Endothelial cell of umbilical vein (primary cell): Measurements from ENCODE around the gene SLC25A28. TPM values are rescaled to one million over a fixed set of nuclear protein-coding genes. Genes with fewer than 3 reads are reported as not detected.

ENCODE experiments used
- BruUV-seq: library from RNA; stranded (reverse); fragments of 400-500 nt; replicated peaks from 2 replicates; lab custom pipeline; 2021; lab: Mats Ljungman, UMichigan
- CTCF ChIA-PET: fragments of 300-600, 350-600 bp; sonication (Branson Sonifier 250); formaldehyde crosslinking; loops from one replicate; lab custom pipeline; 2021; ENCODE audit warnings: antibody characterized with exemption, inconsistent platforms; lab: Charles Lee
- POLR2A ChIA-PET: fragments of 300-600, 350-600 bp; sonication (Branson Sonifier 250); formaldehyde crosslinking; loops from one replicate; lab custom pipeline; 2021; ENCODE audit warnings: antibody characterized with exemption, inconsistent platforms; lab: Charles Lee
- DNase-seq: peaks from one replicate; pipeline ENCODE4 v3.0.0-alpha.2; 2011; ENCODE audit warnings: low read depth, low spot score
- FAIRE-seq: peaks from 2 replicates; lab custom pipeline; 2011; peaks lifted over from hg19 to GRCh38; lab: Jason Lieb, UNC
- H2AFZ ChIP-seq: 2 replicates; pipeline ENCODE4 v1.6.0; 2012; ENCODE audit warnings: low read depth, low read length, control low read depth, inconsistent platforms
- H3K27ac ChIP-seq: 2 replicates; pipeline ENCODE4 v1.5.1; 2011; ENCODE audit warnings: low read depth, mild to moderate bottlenecking, control low read depth, low read length, moderate library complexity; ENCODE audit not compliant: insufficient read depth
- H3K27me3 ChIP-seq, 2 experiments: 2 replicates each; pipeline versions ENCODE4 v1.6.0 to v1.6.1; 2011; ENCODE audit warnings: low read length in 2 of 2, mixed read lengths in 1 of 2; ENCODE audit not compliant: control insufficient read depth in 2 of 2, insufficient read depth in 2 of 2
- H3K36me3 ChIP-seq, 2 experiments: 2 replicates in 1 of 2; 3 replicates in 1 of 2; pipeline ENCODE4 v1.5.1; 2011; ENCODE audit warnings: low read length in 2 of 2, mild to moderate bottlenecking in 1 of 2, moderate library complexity in 1 of 2; ENCODE audit not compliant: control insufficient read depth in 2 of 2, insufficient read depth in 2 of 2; ENCODE audit errors: extremely low read depth in 1 of 2
- H3K4me1 ChIP-seq: 3 replicates; pipeline ENCODE4 v1.5.1; 2011; ENCODE audit warnings: mild to moderate bottlenecking, low read length; ENCODE audit not compliant: control insufficient read depth, insufficient read depth; ENCODE audit errors: extremely low read depth
- H3K4me2 ChIP-seq: 2 replicates; pipeline ENCODE4 v1.6.1; 2011; ENCODE audit warnings: low read length, control low read depth, mixed read lengths; ENCODE audit not compliant: insufficient read depth
- H3K4me3 ChIP-seq, 3 experiments: fragments of 200-600 bp in 1 of 3; sonication (generic), shearing (Covaris generic) in 1 of 3; replicated peaks in 1 of 3; 2 replicates each; pipeline ENCODE4 v1.5.1; 2011 to 2016; ENCODE audit warnings: control low read depth in 3 of 3, low read length in 3 of 3, mild to moderate bottlenecking in 2 of 3, inconsistent platforms in 1 of 3, low read depth in 1 of 3, moderate library complexity in 1 of 3; ENCODE audit not compliant: insufficient read depth in 1 of 3
- H3K79me2 ChIP-seq: 2 replicates; pipeline ENCODE4 v1.6.0; 2012; ENCODE audit warnings: low read length, inconsistent platforms; ENCODE audit not compliant: control insufficient read depth, insufficient read depth
- H3K9ac ChIP-seq: replicated peaks from 2 replicates; pipeline ENCODE3; 2011; ENCODE audit warnings: low read length, control low read depth; ENCODE audit not compliant: insufficient read depth; ENCODE audit errors: extremely low read depth
- H3K9me1 ChIP-seq: replicated peaks from 3 replicates; pipeline ENCODE4 v1.6.0; 2011; ENCODE audit warnings: mild to moderate bottlenecking, low read length; ENCODE audit not compliant: control insufficient read depth, insufficient read depth; ENCODE audit errors: extremely low read depth
- H3K9me3 ChIP-seq: replicated peaks from 2 replicates; pipeline ENCODE4 v1.5.1; 2012; ENCODE audit warnings: low read length, inconsistent platforms; ENCODE audit not compliant: control insufficient read depth, insufficient read depth
- H4K20me1 ChIP-seq: replicated peaks from 2 replicates; pipeline ENCODE3; 2011; ENCODE audit warnings: mild to moderate bottlenecking, low read length; ENCODE audit not compliant: control insufficient read depth, insufficient read depth; ENCODE audit errors: extremely low read depth
- CTCF ChIP-seq, 2 donors: IDR thresholded peaks; 1 replicate in 1 of 2; 2 replicates in 1 of 2; pipeline ENCODE4 v1.5.1; 2011; ENCODE audit warnings: low read length in 2 of 2, mild to moderate bottlenecking in 2 of 2, moderate library complexity in 2 of 2, control low read depth in 1 of 2, inconsistent platforms in 1 of 2, low read depth in 1 of 2; ENCODE audit not compliant: insufficient read depth in 1 of 2; ENCODE audit errors: extremely low read depth in 1 of 2
- EZH2 ChIP-seq: IDR thresholded peaks from 2 replicates; pipeline ENCODE4 v1.6.1; 2012; ENCODE audit warnings: borderline replicate concordance, low read depth, mild to moderate bottlenecking, moderate library complexity, low read length, inconsistent platforms; ENCODE audit not compliant: severe bottlenecking
- FOS ChIP-seq: IDR thresholded peaks from 2 replicates; pipeline ENCODE4 v1.6.1; 2011; ENCODE audit warnings: mild to moderate bottlenecking, low read length, moderate library complexity, borderline replicate concordance; ENCODE audit not compliant: insufficient read depth
- GATA2 ChIP-seq: IDR thresholded peaks from 2 replicates; pipeline ENCODE4 v1.7.0; 2011; ENCODE audit warnings: low read depth, mild to moderate bottlenecking, moderate library complexity, mixed read lengths, low read length; ENCODE audit not compliant: insufficient read length, insufficient read depth
- JUN ChIP-seq: IDR thresholded peaks from 2 replicates; pipeline ENCODE4 v1.6.1; 2011; ENCODE audit warnings: borderline replicate concordance, low read depth; ENCODE audit not compliant: insufficient read length, insufficient read depth
- MYC ChIP-seq: IDR thresholded peaks from one replicate; pipeline ENCODE4 v1.6.1; 2011; ENCODE audit warnings: mild to moderate bottlenecking, low read depth, low read length
- POLR2A ChIP-seq: IDR thresholded peaks from 2 replicates; pipeline ENCODE4 v1.6.1; 2012; ENCODE audit warnings: low read depth, mild to moderate bottlenecking, control low read depth, low read length
- POLR2AphosphoS5 ChIP-seq: IDR thresholded peaks from 2 replicates; pipeline ENCODE4 v1.6.1; 2012; ENCODE audit warnings: low read depth, mild to moderate bottlenecking, control low read depth, low read length, moderate library complexity; ENCODE audit not compliant: insufficient read depth
- dilution Hi-C: fragments of 300-500 bp; cut with MboI; formaldehyde crosslinking; loops from one replicate; pipeline ENCODE4 v1.15.0; 2019; ENCODE audit warnings: low sequenced_read_pairs; ENCODE audit not compliant: extremely low pct_ligation_motif_present
- intact Hi-C: fragments of 100-400 bp; cut with micrococcal nuclease; formaldehyde crosslinking; loops from one replicate; pipeline ENCODE4 v1.10.0; 2022
- polyA plus RNA-seq, 4 experiments: library from polyadenylated mRNA; depleted of rRNA in 3 of 4; stranded (reverse) in 3 of 4; unstranded in 1 of 4; fragments of >200 nt; gene quantifications; 2 replicates each; pipeline versions ENCODE4 v1.2.1 to v1.2.3, GENCODE V29; 2011 to 2012; ENCODE audit warnings: missing spikeins in 1 of 4
- total RNA-seq: library from RNA; stranded (reverse); gene quantifications from 2 replicates; pipeline ENCODE4 v1.2.3, GENCODE V29; 2021

The SLC25A28 gene
- total and polyA plus RNA-seq, 2 donors (not counting 3 experiments of a cell fraction or from before 2014, with no cell fraction given), result 33.7 to 38.8 TPM

DNA sequence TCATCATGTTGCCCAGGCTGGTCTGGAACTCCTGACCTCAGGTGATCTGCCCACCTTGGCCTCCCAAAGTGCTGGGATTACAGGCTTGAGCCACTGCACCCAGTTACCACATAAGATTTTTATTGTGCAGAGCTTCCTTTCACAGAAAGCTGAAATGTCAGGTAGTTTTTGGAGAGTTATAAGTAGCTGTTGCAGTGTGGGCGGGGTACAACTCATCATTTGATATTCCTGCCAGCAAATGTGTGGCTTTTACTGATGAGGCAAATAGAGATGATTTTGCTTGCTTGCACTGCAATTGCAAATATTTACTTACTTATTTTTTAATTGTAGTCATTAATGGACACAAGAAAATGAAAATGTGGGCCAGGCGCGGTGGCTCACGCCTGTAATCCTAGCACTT lies 55.1 kb downstream of the SLC25A28 start:
- no peak overlapping the region for H3K27ac ChIP-seq
- H3K4me3 ChIP-seq, result no peak overlapping the region
- H3K27me3 ChIP-seq, result peaks cover 8 to 11% of the 10 kb centered on the region in 2 experiments
- no peak for DNase-seq
- H3K36me3 ChIP-seq, result no peaks in the 10 kb centered on the region
- no peaks in the 10 kb centered on the region for H3K9me1 ChIP-seq
- H3K4me1 ChIP-seq, result no peaks in the 10 kb centered on the region
- no peaks in the 10 kb centered on the region for H4K20me1 ChIP-seq
- H2AFZ ChIP-seq, result no peak overlapping the region
- TF ChIP-seq CTCF (IDR thresholded peaks at IDR 0.05; ENCODE audit: extremely low read depth in 1 of 2, insufficient read depth in 1 of 2, low read depth in 1 of 2, low read length in 2 of 2), result no peak
- no peak for TF ChIP-seq FOS
- TF ChIP-seq EZH2, result no peak
- no peak for TF ChIP-seq MYC
- TF ChIP-seq JUN, result no peak
- no peak for FAIRE-seq
- dilution Hi-C loops (no loop called here), intact Hi-C loops (no loop called here)
- ChIA-PET POLR2A (interaction anchor here (0.7 kb wide), 1 partner anchor 333 kb away, joined by 6 read pairs; no protein-coding TSS in a partner anchor), CTCF (interaction anchor here (1.2 kb wide), 1 partner anchor 47 kb away, joined by 3 read pairs; no protein-coding TSS in a partner anchor)
- BruUV-seq, result no TSS peak
- H3K4me2 ChIP-seq, result no peak overlapping the region
- H3K79me2 ChIP-seq, result no peaks in the 10 kb centered on the region
- no peak overlapping the region for H3K9ac ChIP-seq
- H3K9me3 ChIP-seq, result no peaks in the 10 kb centered on the region

DNA sequence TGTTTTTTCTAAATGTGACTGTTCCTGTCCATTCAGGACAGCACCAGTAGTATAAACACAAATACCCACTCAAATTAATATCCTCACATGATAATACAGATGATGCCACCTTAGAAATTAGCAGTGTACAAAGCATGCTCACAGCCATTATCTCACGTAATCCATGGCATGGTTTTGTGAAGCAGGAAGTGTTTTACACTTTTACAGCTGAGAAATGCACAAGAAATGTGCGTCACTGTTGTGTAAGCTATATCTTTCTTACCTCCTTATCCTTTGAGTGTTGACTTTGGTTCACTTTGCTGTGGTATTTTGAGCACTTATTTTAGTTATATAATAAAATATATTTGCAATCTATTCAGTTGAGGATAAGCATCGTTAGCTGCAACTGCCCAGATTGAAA lies 55.9 kb downstream of the SLC25A28 start:
- H3K9ac ChIP-seq, result no peak overlapping the region
- H3K4me3 ChIP-seq, result no peak overlapping the region
- H2AFZ ChIP-seq, result no peak overlapping the region
- H3K4me1 ChIP-seq, result no peaks in the 10 kb centered on the region
- BruUV-seq, result no TSS peak
- dilution Hi-C loops, result no loop called here
- TF ChIP-seq FOS (no peak), CTCF (IDR thresholded peaks at IDR 0.05; ENCODE audit: extremely low read depth in 1 of 2, insufficient read depth in 1 of 2, low read depth in 1 of 2, low read length in 2 of 2) (no peak), POLR2A (no peak), JUN (no peak), POLR2AphosphoS5 (no peak), GATA2 (no peak)
- intact Hi-C loops, result no loop called here
- ChIA-PET CTCF (interaction anchor here (1.2 kb wide), 1 partner anchor 48 kb away, joined by 3 read pairs; no protein-coding TSS in a partner anchor), POLR2A (no interaction called here)
- no peak overlapping the region for H3K4me2 ChIP-seq
- DNase-seq (no peak), FAIRE-seq (no peak)
- no peaks in the 10 kb centered on the region for H3K9me1 ChIP-seq
- H3K79me2 ChIP-seq, result no peaks in the 10 kb centered on the region
- no peaks in the 10 kb centered on the region for H3K9me3 ChIP-seq
- peaks cover 6 to 8% of the 10 kb centered on the region in 2 experiments for H3K27me3 ChIP-seq
- H3K36me3 ChIP-seq, result no peaks in the 10 kb centered on the region
- no peaks in the 10 kb centered on the region for H4K20me1 ChIP-seq
- H3K27ac ChIP-seq, result no peak overlapping the region
